SK-N-SH (cell line): Measurements from ENCODE around the gene JPT2. TPM values are rescaled to one million over a fixed set of nuclear protein-coding genes. Genes with fewer than 3 reads are reported as not detected.
"Not testable (repeated sequence)": the region's sequence is repeated elsewhere in the genome, so short reads cannot be mapped to it uniquely, and the experiment has no call there.

Experiments used
- CTCF ChIA-PET: fragments of 300-600, 350-600 bp; formaldehyde crosslinking; extraction: SDS; loops from one replicate; lab custom pipeline; 2021; lab: Yijun Ruan, JAX
- POLR2A ChIA-PET: fragments of 350-600 bp; sonication (Branson Sonifier 250); formaldehyde crosslinking; extraction: SDS; loops from one replicate; lab custom pipeline; 2020; ENCODE audit warnings: antibody characterized with exemption, inconsistent platforms; lab: Yijun Ruan, JAX
- DNase-seq: peaks from one replicate; pipeline ENCODE4 v3.0.0; 2012
- H2AFZ ChIP-seq: fragments of 200-600 bp; sonication (generic); 2 replicates; pipeline ENCODE4 v1.8.1; 2016; ENCODE audit warnings: antibody characterized with exemption, mild to moderate bottlenecking, low read depth
- H3F3A ChIP-seq: fragments of 200-600 bp; sonication (generic); replicated peaks from 2 replicates; pipeline ENCODE3; 2016; ENCODE audit warnings: antibody characterized with exemption, mild to moderate bottlenecking; ENCODE audit not compliant: insufficient read depth
- H3K27ac ChIP-seq, 2 experiments: fragments of 200-500 bp in 1 of 2; fragments of 200-600 bp in 1 of 2; sonication (Bioruptor generic) in 1 of 2; sonication (generic), shearing (Covaris generic) in 1 of 2; 2 replicates each; pipeline versions ENCODE4 v1.5.1 to v1.6.1; 2014 to 2016; ENCODE audit warnings: low read depth in 2 of 2, inconsistent platforms in 1 of 2, low read length in 1 of 2, mild to moderate bottlenecking in 1 of 2, mixed read lengths in 1 of 2
- H3K27me3 ChIP-seq: fragments of 200-600 bp; sonication (generic), shearing (Covaris generic); 2 replicates; pipeline ENCODE4 v1.6.1; 2016; ENCODE audit warnings: mixed run types; ENCODE audit not compliant: insufficient read depth
- H3K36me3 ChIP-seq, 2 experiments: fragments of 200-500 bp in 1 of 2; fragments of 200-600 bp in 1 of 2; sonication (Bioruptor generic) in 1 of 2; sonication (generic) in 1 of 2; replicated peaks in 1 of 2; 2 replicates each; pipeline versions ENCODE3 to v1.5.1; 2014 to 2016; ENCODE audit warnings: low read length in 1 of 2, mild to moderate bottlenecking in 1 of 2; ENCODE audit not compliant: insufficient read depth in 2 of 2, control insufficient read depth in 1 of 2
- H3K4me1 ChIP-seq, 2 experiments: fragments of 200-500 bp in 1 of 2; fragments of 200-600 bp in 1 of 2; sonication (Bioruptor generic) in 1 of 2; sonication (generic), shearing (Covaris generic) in 1 of 2; 2 replicates each; pipeline versions ENCODE4 v1.5.1 to v1.6.1; 2014 to 2016; ENCODE audit warnings: low read depth in 1 of 2, low read length in 1 of 2, mixed run types in 1 of 2; ENCODE audit not compliant: insufficient read depth in 2 of 2, control insufficient read depth in 1 of 2
- H3K4me2 ChIP-seq: fragments of 200-600 bp; sonication (generic), shearing (Covaris generic); 2 replicates; pipeline ENCODE4 v1.6.1; 2017; ENCODE audit warnings: mixed run types
- H3K4me3 ChIP-seq, 2 experiments: fragments of 200-500 bp in 1 of 2; fragments of 200-600 bp in 1 of 2; sonication (Bioruptor generic) in 1 of 2; sonication (generic), shearing (Covaris generic) in 1 of 2; 2 replicates each; pipeline versions ENCODE4 v1.5.1 to v1.8.1; 2014 to 2016; ENCODE audit warnings: low read depth in 2 of 2, inconsistent platforms in 1 of 2, low read length in 1 of 2, mild to moderate bottlenecking in 1 of 2, mixed read lengths in 1 of 2, moderate library complexity in 1 of 2
- H3K79me2 ChIP-seq: fragments of 200-600 bp; sonication (generic); 2 replicates; pipeline ENCODE4 v1.8.1; 2017; ENCODE audit warnings: mild to moderate bottlenecking; ENCODE audit not compliant: insufficient read depth
- H3K9ac ChIP-seq: fragments of 200-600 bp; sonication (generic); 2 replicates; pipeline ENCODE4 v1.6.1; 2017; ENCODE audit warnings: mixed run types
- H3K9me2 ChIP-seq: fragments of 200-600 bp; sonication (generic); 2 replicates; pipeline ENCODE4 v1.6.1; 2017; ENCODE audit warnings: mixed run types
- H3K9me3 ChIP-seq: fragments of 200-600 bp; sonication (generic); 2 replicates; pipeline ENCODE4 v1.6.1; 2017; ENCODE audit warnings: mixed run types, mild to moderate bottlenecking, moderate library complexity
- H4K20me1 ChIP-seq: fragments of 200-600 bp; sonication (generic); 2 replicates; pipeline ENCODE4 v1.6.1; 2017; ENCODE audit warnings: mild to moderate bottlenecking, mixed run types; ENCODE audit not compliant: insufficient read depth
- CHD2 ChIP-seq: fragments of 150-350 bp; IDR thresholded peaks from 2 replicates; pipeline ENCODE4 v1.6.1; 2018; ENCODE audit warnings: low read length; ENCODE audit not compliant: partially characterized antibody
- EZH2phosphoT487 ChIP-seq: fragments of 200-600 bp; sonication (generic); IDR thresholded peaks from 2 replicates; pipeline ENCODE4 v1.6.1; 2017; ENCODE audit warnings: low read depth, mixed run types, mild to moderate bottlenecking, antibody characterized with exemption, moderate library complexity, borderline replicate concordance
- FOXM1 ChIP-seq: IDR thresholded peaks from 2 replicates; pipeline ENCODE4 v1.4.0; 2012; ENCODE audit warnings: low read depth, mild to moderate bottlenecking
- GABPA ChIP-seq: IDR thresholded peaks from 2 replicates; pipeline ENCODE4 v1.4.0; 2012; ENCODE audit warnings: low read depth, mild to moderate bottlenecking
- MXI1 ChIP-seq: IDR thresholded peaks from 2 replicates; pipeline ENCODE4 v1.6.1; 2012; ENCODE audit warnings: mild to moderate bottlenecking, low read depth, low read length, improper control_type of control experiment
- POLR2AphosphoS5 ChIP-seq: IDR thresholded peaks from 2 replicates; pipeline ENCODE4 v1.6.1; 2012; ENCODE audit warnings: low read depth, low read length
- RXRA ChIP-seq: IDR thresholded peaks from 2 replicates; pipeline ENCODE4 v1.4.0; 2012; ENCODE audit warnings: low read depth, mild to moderate bottlenecking, borderline replicate concordance
- TCF12 ChIP-seq: IDR thresholded peaks from 2 replicates; pipeline ENCODE4 v1.4.0; 2012
- YY1 ChIP-seq: IDR thresholded peaks from 2 replicates; pipeline ENCODE4 v1.4.0; 2012; ENCODE audit warnings: low read depth, mild to moderate bottlenecking
- WGBS: methylation state at CpG from one replicate; pipeline ENCODE4 v1.1.6; 2017; ENCODE audit warnings: low lambda C conversion rate; 5-methylcytosine and 5-hydroxymethylcytosine counted together
- polyA plus RNA-seq, 3 experiments: library from polyadenylated mRNA; depleted of rRNA; stranded (reverse); fragments of >200 nt; gene quantifications; 2 replicates each; pipeline ENCODE4 v1.2.3, GENCODE V29; 2012
- TF ChIP-seq, protein P1 (sequence below): fragments of 150-350 bp; IDR thresholded peaks from 2 replicates; pipeline ENCODE4 v1.6.1; 2016; ENCODE audit warnings: mild to moderate bottlenecking, low read depth, low read length

JPT2 gene
- polyA plus RNA-seq, 1 of the 3 experiments (the other 2 are of a cell fraction): 67.4 TPM

DNA sequence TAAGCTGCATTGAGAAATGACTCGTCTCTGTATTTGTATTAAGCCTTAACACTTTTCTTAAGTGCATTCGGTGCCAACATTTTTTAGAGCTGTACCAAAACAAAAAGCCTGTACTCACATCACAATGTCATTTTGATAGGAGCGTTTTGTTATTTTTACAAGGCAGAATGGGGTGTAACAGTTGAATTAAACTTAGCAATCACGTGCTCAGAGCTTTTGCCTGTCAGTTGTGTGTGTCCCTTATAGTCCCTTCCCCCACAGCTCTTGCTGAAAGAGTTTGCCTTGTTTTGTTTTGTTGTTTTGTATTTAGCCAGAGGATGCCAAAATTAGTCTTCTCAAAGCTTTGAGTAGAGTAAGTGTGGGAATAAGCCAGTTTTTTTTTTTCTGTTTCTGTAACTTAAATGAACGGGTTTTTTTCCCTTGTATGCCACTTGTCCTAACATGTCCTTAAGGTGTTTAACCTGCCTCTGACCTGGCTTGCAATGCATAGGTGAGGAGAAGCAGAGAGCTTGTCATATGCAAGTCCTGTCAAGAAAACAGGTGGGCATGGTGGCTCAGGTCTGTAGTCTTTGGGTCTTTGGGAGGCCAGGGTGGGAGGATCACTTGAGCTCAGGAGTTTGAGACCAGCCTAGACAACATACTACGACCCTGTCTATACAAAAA is 23.3 kb downstream of the JPT2 start:
- peaks cover 18% of the 10 kb centered on the region for H3K79me2 ChIP-seq
- POLR2A ChIA-PET: interaction anchor here (0.5 kb wide), 1 partner anchor 9 kb away, joined by 3 read pairs; no protein-coding TSS in a partner anchor
- 93% methylated on average over 6 of the region's 6 CpGs for WGBS
- no peaks in the 10 kb centered on the region for H3K9me3 ChIP-seq
- CTCF ChIA-PET: interaction anchor here (0.6 to 1.7 kb wide), 3 partner anchors 22 to 262 kb away, joined by 3 to 7 read pairs (median 4); partner anchors contain the start of gene JPT2
- H3K4me1 ChIP-seq: peaks cover 0 to 3% of the 10 kb centered on the region in 2 experiments; a peak in 1 of 4 replicates
- no peaks in the 10 kb centered on the region for H3K27me3 ChIP-seq
- DNase-seq: no peak
- no peak overlapping the region for H3K9ac ChIP-seq
- no peak overlapping the region for H2AFZ ChIP-seq
- H3K4me2 ChIP-seq: no peak overlapping the region
- H3K36me3 ChIP-seq: peaks cover 35 to 43% of the 10 kb centered on the region in 2 experiments
- no peak for TF ChIP-seq GABPA
- TF ChIP-seq RXRA: no peak
- TF ChIP-seq CHD2: no peak
- no peak for TF ChIP-seq POLR2AphosphoS5
- no peak for TF ChIP-seq FOXM1
- TF ChIP-seq, protein P1, sequence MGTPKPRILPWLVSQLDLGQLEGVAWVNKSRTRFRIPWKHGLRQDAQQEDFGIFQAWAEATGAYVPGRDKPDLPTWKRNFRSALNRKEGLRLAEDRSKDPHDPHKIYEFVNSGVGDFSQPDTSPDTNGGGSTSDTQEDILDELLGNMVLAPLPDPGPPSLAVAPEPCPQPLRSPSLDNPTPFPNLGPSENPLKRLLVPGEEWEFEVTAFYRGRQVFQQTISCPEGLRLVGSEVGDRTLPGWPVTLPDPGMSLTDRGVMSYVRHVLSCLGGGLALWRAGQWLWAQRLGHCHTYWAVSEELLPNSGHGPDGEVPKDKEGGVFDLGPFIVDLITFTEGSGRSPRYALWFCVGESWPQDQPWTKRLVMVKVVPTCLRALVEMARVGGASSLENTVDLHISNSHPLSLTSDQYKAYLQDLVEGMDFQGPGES: no peak
- no peak for TF ChIP-seq TCF12
- TF ChIP-seq EZH2phosphoT487: no peak
- TF ChIP-seq MXI1: no peak
- TF ChIP-seq, all 33 proteins: peak for 0
- no peaks in the 10 kb centered on the region for H4K20me1 ChIP-seq
- peaks cover 26% of the 10 kb centered on the region for H3F3A ChIP-seq
- H3K4me3 ChIP-seq: no peak overlapping the region
- no peak overlapping the region for H3K27ac ChIP-seq
- no peaks in the 10 kb centered on the region for H3K9me2 ChIP-seq

DNA sequence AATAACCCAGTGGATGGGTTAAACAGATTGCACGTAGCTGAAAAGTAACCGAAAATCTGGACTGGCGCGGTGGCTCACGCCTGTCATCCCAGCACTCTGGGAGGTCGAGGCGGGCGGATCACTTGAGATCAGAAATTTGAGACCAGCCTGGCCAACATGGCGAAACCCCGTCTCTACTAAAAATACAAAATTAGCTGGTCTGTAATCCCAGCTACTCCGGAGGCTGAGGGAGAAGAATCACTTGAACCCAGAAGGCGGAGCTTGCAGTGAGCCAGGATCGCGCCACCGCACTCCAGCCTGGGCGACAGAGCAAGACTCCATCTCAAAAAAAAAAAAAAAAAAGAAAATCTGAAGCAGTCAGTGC is 27.2 kb downstream of the JPT2 start:
- 0 out of 2 replicates have a peak, but pooled peaks have one; percentile 30 for TF ChIP-seq YY1
- DNase-seq: not testable (repeated sequence)

More for the DNA sequence above, 27.2 kb downstream of the JPT2 start:
- Histone ChIP-seq H3K79me2 (peaks cover 53% of the 10 kb centered on the region), H3F3A (peaks cover 26% of the 10 kb centered on the region), H3K27ac (peak overlapping the region; percentile 89 to 91), H3K4me2 (peak overlapping the region; percentile 90), H3K4me3 (peak overlapping the region; percentile 82 to 89), H3K9ac (peak overlapping the region; percentile 85), H2AFZ (peak overlapping the region; percentile 89), H4K20me1 (peaks cover 34% of the 10 kb centered on the region), H3K36me3 (peaks cover 12 to 21% of the 10 kb centered on the region in 2 experiments), H3K4me1 (peaks cover 13 to 22% of the 10 kb centered on the region in 2 experiments; a peak in 3 of 4 replicates)
- not testable (repeated sequence) for H3K9me2 ChIP-seq, H3K9me3 ChIP-seq, H3K27me3 ChIP-seq
- ChIA-PET CTCF (interaction anchor here (0.6 to 1.9 kb wide), 34 partner anchors 8 to 357 kb away, joined by 3 to 14 read pairs (median 5); partner anchors contain the start of genes CRAMP1, EME2, IFT140 and JPT2), POLR2A (interaction anchor here (0.6 to 1.5 kb wide), 6 partner anchors 9 to 284 kb away, joined by 3 to 9 read pairs (median 4); partner anchors contain the start of genes CRAMP1, FAHD1, HAGH and IFT140)
- 2% methylated on average over 16 of the region's 16 CpGs for WGBS
